Left renal pelvis (tissue), 4 donors: ENCODE results near the gene KIAA1217. TPM values are rescaled to one million over a fixed set of nuclear protein-coding genes. Genes with fewer than 3 reads are reported as not detected.
"Not testable (repeated sequence)": the region's sequence is repeated elsewhere in the genome, so short reads cannot be mapped to it uniquely, and the experiment has no call there.

Experiments
- DNase-seq, 4 donors: peaks; one replicate each; pipeline ENCODE4 v3.0.0-alpha.2; 2013; ENCODE audit warnings: low read depth in 4 of 4, low spot score in 3 of 4
- polyA plus RNA-seq, 4 donors: library from polyadenylated mRNA; unstranded; fragments of 120-200 nt; gene quantifications; one replicate each; pipeline ENCODE4 v1.2.1, GENCODE V29; 2013; ENCODE audit not compliant: insufficient read length in 4 of 4

KIAA1217 gene
- polyA plus RNA-seq, 4 donors, result 84.5 to 137 (median 92.3) TPM

DNA sequence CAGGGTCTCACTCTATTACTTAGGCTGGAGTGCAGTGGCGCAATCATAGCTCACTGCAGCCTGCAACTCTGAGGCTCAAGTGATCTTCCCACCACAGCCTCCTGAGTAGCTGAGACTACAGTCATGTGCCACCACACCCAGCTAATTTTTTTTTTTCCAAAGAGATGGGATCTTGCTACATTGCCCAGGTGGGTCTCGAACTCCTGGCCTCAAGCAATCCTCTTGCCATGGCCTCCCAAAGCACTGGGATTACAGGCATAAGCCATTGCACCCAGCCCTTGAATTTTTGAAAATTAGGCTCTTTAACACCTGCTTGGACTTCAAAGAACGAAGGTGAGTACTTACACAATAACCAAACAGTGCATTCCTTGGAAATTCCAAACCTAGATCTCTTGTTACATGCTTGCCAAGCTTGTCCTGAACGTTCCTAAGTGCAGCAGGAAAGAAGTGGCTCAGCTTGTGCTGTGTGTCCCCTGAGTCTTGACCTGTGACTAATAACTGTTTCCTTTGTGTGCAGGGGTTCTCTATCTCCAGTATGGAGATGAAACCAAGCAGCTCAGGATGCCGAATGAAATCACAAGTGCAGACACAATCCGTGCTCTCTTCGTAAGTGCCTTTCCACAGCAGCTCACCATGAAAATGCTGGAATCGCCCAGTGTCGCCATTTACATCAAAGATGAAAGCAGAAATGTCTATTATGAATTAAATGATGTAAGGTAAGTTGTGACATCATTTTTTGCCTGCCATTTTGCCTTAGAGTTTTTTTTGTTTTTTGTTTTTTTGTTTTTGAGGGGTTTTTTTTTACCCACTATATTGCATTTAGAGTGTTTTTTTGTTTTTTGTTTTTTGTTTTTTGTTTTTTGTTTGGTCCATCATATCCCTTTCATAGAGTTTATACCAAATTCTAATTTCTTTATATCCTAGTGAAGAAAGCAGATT lies 223.8 kb downstream of the KIAA1217 start:
- no peak for DNase-seq

DNA sequence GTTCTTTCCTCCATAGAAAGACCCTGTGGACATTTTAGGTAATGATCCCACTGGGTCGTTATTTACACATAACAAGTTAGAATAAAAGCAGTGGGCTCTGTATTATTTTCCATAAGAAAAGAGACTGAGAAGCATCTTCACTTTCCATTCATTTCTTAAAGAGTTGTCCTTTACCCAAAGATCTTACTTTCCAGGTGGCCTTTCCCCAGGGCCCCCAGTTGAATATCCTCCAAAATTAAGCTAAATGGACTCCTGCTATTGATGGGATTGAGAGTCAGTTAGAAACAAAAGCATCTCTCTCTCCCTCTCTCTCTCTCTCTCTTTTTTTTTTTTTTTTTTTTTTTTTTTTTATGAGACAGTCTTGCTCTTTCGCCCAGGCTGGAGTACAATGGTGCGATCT lies 224.8 kb downstream of the KIAA1217 start:
- DNase-seq, result no peak

DNA sequence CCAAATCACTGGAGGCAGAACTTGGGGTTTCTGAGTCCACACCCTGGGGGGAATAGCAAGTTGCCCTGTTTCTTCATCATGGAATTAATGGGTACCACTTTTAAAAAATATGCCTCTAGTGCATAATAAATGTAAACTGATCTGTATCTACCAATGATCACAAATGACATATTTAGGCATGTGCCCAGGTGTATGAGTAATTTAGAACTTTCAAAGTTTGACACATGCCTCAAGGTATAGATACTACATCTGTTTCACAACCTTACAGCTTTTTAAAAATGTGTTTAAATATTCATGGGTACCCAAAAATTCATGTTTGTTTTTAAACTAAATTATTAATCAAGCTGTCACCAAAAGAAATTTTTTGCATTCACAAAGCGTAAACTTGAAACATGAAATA lies 226.0 kb downstream of the KIAA1217 start:
- DNase-seq, result no peak

- no peak for DNase-seq
Measured at GRCh38 chr10:24435374-24435773, 226.4 kb downstream of the KIAA1217 start.

GRCh38 chr10:24437302-24437701 lies 228.4 kb downstream of the KIAA1217 start:
- no peak for DNase-seq

- DNase-seq, result no peak
Measured at GRCh38 chr10:24438800-24439199, 229.9 kb downstream of the KIAA1217 start.

- DNase-seq, result no peak
Measured at GRCh38 chr10:24439935-24440334, 231.0 kb downstream of the KIAA1217 start.

- no peak for DNase-seq
Measured at GRCh38 chr10:24440817-24441797, 232.2 kb downstream of the KIAA1217 start.

- DNase-seq, result no peak
Measured at GRCh38 chr10:24442234-24442633, 233.3 kb downstream of the KIAA1217 start.

DNA sequence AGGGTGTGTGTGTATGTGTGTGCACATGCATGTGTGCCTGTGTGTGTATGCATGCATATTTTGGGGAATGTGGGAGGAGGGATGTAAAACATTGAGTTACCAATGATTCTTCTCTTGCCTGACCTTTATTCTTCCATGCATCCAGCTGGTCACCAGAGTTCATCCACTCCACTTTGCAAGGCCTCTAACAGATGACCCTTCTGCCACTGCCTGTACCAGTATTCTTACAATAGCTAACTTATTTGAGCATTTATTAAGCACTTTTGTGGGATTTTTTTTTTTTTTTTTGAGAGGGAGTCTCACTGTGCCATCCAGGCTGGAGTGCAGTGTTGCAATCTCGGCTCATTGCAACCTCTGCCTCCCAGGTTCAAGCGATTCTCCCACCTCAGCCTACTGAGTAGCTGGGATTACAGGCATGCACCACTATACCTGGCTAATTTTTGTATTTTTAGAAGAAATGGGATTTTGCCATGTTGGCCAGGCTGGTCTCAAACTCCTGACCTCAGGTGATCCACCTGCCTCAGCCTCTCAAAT lies 233.8 kb downstream of the KIAA1217 start:
- DNase-seq, result not testable (repeated sequence)

DNA sequence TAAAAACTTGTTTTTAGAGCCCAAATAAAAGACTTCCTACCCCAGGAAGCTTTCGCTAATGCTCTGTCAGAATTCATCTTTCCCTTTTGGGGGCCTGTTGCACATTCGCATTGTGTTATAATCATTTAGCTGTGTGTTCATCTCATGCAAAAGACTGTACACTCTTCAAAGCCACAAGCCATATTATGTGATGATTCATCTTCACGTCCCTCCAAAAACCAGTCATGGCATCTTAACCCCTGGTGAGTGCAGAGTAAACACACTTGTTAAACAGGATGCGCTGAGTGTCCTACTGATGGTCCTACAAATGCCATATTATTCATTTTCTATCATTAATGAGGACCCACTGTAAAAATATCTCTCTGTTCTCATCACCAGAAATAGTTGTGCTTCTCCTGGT lies 235.4 kb downstream of the KIAA1217 start:
- no peak for DNase-seq

GRCh38 chr10:24445958-24446357 lies 237.0 kb downstream of the KIAA1217 start:
- not testable (repeated sequence) for DNase-seq

- DNase-seq, result no peak
Measured at GRCh38 chr10:24446739-24447138, 237.8 kb downstream of the KIAA1217 start.

GRCh38 chr10:24448351-24448999 lies 239.5 kb downstream of the KIAA1217 start:
- no peak for DNase-seq

DNA sequence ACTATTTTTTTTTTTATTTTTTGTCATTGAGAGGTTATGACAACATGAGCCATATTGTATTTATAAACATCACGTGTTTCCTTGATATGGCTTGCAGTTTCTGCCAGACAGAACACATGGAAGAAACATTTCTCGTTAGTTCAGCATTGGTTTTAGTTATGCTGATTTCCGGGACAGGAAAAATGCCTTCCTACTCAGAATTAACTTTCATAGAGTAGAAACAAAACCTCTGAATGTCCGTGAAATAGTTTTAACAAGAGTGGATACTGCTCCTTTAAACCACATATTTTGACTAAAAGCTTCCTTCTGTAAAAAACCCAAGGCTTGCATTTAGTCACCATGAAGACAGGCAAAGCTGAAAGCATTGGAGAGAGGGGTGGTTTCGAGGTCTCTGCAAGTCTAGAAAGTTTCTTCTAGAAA lies 240.4 kb downstream of the KIAA1217 start:
- DNase-seq, result no peak

DNA sequence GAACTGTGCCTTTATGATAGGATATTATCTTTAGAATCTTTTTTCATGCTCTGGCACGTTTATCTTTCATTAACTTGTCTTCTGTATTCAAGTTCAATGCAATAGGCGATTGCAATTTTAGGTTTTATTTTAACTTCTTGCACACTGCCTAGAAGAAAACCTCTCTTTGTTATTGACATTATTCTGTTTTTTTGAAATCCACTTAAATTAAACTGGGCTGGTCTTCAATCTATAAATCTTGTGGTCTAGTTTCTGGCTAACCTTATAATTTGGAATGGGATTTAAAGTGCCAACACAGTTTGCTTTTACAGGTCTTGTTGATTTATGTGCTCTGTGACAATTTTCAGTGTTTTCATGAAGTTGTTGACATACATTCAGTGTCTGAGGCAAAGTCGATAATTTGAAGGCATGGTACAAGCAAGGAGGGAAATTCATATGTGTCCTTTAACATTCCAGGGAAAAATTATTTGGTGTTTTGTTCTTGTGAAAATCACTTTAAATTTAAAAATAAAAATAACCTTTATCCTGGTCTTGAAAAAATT lies 240.9 kb downstream of the KIAA1217 start:
- no peak for DNase-seq

DNA sequence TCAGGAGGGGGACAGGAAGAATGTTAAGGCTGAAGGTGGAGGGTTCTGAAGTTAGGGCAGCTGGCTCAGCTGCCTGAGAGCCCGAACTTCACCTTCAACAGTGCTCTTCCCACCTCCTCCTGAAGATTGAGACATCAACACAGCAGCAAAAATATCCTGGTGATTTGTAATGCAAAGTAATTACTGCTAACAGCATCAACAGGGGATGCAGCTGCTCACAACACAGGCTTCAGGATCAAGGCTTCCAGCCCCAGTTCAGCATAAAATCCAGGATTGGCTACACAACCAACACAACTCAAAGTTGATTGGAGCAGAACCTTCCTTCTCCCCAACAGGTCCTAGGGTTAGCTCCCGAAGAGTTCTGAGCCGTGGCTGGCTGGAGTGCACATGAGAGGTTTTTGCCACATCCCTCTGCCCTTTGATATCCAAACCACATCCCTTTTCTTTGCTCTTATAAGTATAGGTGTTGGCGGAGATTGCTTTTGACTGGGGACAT lies 242.4 kb downstream of the KIAA1217 start:
- no peak for DNase-seq

DNA sequence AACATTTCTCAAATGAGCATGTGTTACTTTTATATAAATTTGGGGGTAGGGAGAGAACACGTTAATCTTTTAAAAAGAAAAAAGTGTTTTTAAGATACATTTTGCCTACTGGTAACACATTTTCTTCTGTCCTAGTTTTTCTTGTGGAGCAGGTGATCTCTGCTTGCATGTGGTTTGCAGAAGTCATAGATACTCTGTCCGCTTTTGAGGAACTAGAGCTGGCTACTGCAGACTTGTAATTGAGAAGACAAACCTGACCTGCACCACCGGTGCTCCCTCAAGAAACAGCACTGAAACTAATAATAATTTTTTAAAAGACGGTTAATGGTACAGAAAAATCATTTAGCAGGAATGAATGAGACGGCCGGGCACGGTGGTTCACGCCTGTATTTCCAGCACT lies 243.1 kb downstream of the KIAA1217 start:
- DNase-seq, result no peak

DNA sequence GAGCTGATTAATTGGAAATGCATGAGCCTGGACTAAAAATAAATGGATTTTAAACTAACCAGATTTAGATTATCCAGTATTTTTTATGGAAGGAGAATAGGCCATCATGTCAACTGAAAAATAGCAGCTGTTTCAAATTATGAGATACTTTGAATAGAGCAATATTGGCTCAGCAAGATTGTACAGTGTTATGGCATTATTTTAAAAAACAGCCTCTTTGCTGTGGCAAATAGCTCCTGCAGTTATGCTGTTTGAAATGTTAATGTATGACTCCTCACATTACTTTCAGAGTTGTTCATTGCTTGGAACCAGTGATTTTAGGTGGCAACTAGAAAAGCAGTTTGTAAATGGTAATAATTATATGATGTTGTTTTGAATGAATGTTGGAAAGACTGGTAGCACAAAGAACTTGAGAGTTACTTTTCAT lies 244.5 kb downstream of the KIAA1217 start:
- no peak for DNase-seq

DNA sequence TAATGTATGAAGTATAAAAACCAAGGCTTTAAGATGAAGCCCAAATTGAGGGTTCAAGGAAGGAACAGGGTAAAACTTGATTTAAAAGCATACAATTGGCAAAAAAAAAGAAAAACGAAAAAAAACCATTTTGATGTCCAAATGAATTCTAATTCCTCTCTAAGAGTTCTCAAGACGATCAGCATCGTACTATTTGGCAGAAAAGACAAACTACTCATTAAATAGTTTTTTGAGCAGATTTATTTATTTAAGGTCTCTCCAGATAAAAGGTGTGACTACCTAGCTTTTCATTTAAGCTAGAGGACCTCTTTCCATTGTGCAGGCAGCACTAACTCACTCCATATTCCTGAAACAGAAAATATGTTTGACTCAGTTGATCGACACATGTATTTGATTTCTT lies 245.0 kb downstream of the KIAA1217 start:
- no peak for DNase-seq
